Lower lobe of right lung (tissue), 2 donors: Measurements from ENCODE around the gene TENT5D. TPM values are rescaled to one million over a fixed set of nuclear protein-coding genes. Genes with fewer than 3 reads are reported as not detected.
"Not testable (repeated sequence)": the region's sequence is repeated elsewhere in the genome, so short reads cannot be mapped to it uniquely, and the experiment has no call there.

Experiments used
- ATAC-seq, 2 donors: fragments of 200-7000 bp; cut with Tn5 transposase; one replicate each; pipeline ENCODE4 v1.9.1; 2020 to 2022; ENCODE audit warnings: mild to moderate bottlenecking in 2 of 2, moderate library complexity in 2 of 2
- DNase-seq: peaks from one replicate; pipeline ENCODE4 v3.0.0-alpha.2; 2020
- H3K27ac ChIP-seq: fragments of 200-600 bp; one replicate; pipeline ENCODE4 v1.8.0; 2022
- H3K27me3 ChIP-seq: fragments of 200-600 bp; one replicate; pipeline ENCODE4 v1.8.0; 2022; ENCODE audit warnings: low read depth
- H3K36me3 ChIP-seq: fragments of 200-600 bp; one replicate; pipeline ENCODE4 v1.8.0; 2022; ENCODE audit warnings: mild to moderate bottlenecking
- H3K4me1 ChIP-seq: fragments of 200-600 bp; one replicate; pipeline ENCODE4 v1.8.0; 2022
- H3K4me3 ChIP-seq: fragments of 200-600 bp; one replicate; pipeline ENCODE4 v1.8.0; 2022; ENCODE audit warnings: mild to moderate bottlenecking
- H3K9me3 ChIP-seq: fragments of 200-600 bp; one replicate; pipeline ENCODE4 v1.8.0; 2022
- CTCF ChIP-seq: fragments of 200-600 bp; IDR thresholded peaks from one replicate; pipeline ENCODE4 v1.8.0; 2022; ENCODE audit warnings: antibody characterized with exemption, mild to moderate bottlenecking
- intact Hi-C: fragments of 100-400 bp; cut with DNase I; formaldehyde crosslinking; loops from one replicate; pipeline ENCODE4 v1.11.0; 2022
- long read RNA-seq: library from polyadenylated mRNA; unstranded; transcript quantifications from one replicate; pipeline ENCODE4 v2.0.0, GENCODE V29; 2021
- total RNA-seq: library from RNA; stranded (reverse); fragmentation: NEBNext Ultra II Directional; extraction: Animal tissue kit (Norgen Biotek cat#: 25700); gene quantifications from one replicate; pipeline ENCODE4 v1.2.1, GENCODE V29; 2021
- donor health status: DM: no; HTN: yes; CAD: no; lungs with severe emphysema.

Gene TENT5D
- total RNA-seq = not detected
- long read RNA-seq = 0 reads

GRCh38 chrX:80420147-80420546 lies at the start of gene TENT5D:
Gene TENT5D, plus strand, starts transcription at chrX:80420447. Its CDS starts 22,093 bp downstream, at chrX:80442540.
- no peak within 1 kb of the TSS for H3K27ac ChIP-seq
- no peak for TF ChIP-seq CTCF
- H3K36me3 ChIP-seq = no peaks in the 10 kb centered on the region
- ATAC-seq (no peak), DNase-seq (no peak)
- no peak within 1 kb of the TSS for H3K4me3 ChIP-seq
- no peaks in the 10 kb centered on the region for H3K27me3 ChIP-seq
- no peaks in the 10 kb centered on the region for H3K4me1 ChIP-seq
- intact Hi-C loops = no loop called here
- H3K9me3 ChIP-seq = no peaks in the 10 kb centered on the region

DNA sequence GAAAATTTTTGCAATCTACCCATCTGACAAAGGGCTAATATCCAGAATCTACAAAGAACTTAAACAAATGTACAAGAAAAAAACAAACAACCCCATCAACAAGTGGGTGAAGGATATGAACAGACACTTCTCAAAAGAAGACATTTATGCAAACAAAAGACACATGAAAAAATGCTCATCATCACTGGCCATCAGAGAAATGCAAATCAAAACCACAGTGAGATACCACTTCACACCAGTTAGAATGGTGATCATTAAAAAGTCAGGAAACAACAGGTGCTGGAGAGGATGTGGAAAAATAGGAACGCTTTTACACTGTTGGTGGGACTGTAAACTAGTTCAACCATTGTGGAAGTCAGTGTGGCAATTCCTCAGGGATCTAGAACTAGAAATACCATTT lies 34.6 kb upstream of the TENT5D start:
- H3K36me3 ChIP-seq, H3K27me3 ChIP-seq, DNase-seq, intact Hi-C loops, H3K4me1 ChIP-seq, H3K27ac ChIP-seq, H3K4me3 ChIP-seq, ATAC-seq, H3K9me3 ChIP-seq: not testable (repeated sequence)

DNA sequence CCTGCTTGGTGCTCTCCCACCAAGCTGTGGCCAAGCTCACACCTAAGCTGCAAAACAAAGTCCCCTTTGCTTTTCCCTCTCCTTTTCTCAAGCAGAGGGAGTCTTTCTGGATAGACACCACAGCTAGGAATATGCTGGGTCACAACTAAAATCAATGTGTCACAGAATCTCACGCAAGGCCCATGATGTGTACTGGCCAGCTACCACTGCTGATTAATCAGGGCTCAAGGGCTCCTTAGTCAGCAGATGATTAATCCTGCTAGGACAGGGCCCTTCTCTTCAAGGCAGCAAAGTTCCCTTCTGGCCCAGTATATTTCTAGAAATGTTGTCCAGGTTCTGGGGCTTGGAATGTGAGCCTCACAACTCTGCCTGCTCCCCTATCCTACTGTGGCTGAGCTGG lies 32.0 kb upstream of the TENT5D start:
- Histone ChIP-seq H3K9me3 (no peaks in the 10 kb centered on the region), H3K4me1 (no peaks in the 10 kb centered on the region), H3K27ac (no peak overlapping the region), H3K36me3 (no peaks in the 10 kb centered on the region), H3K4me3 (no peak overlapping the region), H3K27me3 (no peaks in the 10 kb centered on the region)
- intact Hi-C loops = no loop called here
- no peak for TF ChIP-seq CTCF
- no peak for ATAC-seq
- DNase-seq = no peak

GRCh38 chrX:80412042-80412441 lies 8.2 kb upstream of the TENT5D start:
- H3K4me1 ChIP-seq = no peaks in the 10 kb centered on the region
- no peak overlapping the region for H3K27ac ChIP-seq
- no peak overlapping the region for H3K4me3 ChIP-seq
- DNase-seq = no peak
- no peak for ATAC-seq
- H3K9me3 ChIP-seq = no peaks in the 10 kb centered on the region
- no peaks in the 10 kb centered on the region for H3K36me3 ChIP-seq
- intact Hi-C loops = no loop called here
- H3K27me3 ChIP-seq = no peaks in the 10 kb centered on the region
- no peak for TF ChIP-seq CTCF

DNA sequence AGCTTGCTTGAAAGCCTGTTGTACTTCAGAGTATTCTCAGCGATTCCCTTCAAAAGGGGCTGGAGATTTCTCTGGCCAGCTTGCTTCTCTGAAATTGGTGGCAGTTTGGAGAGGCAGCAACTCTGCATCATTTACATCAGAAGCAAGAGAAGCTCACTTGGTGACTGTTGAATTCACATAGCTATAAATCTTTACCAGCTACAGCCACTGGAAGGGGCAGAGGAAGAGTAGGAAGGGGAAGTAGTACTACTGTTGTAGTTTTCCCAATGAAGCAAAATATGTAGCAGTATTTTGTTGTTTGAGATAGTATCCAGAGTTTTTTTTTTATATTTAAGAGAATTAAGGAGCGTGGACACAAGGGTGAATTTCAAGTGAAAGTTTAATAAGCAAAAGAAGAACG lies 2.8 kb downstream of the TENT5D start:
- H3K27me3 ChIP-seq = no peaks in the 10 kb centered on the region
- no peaks in the 10 kb centered on the region for H3K9me3 ChIP-seq
- no peak for TF ChIP-seq CTCF
- H3K27ac ChIP-seq = no peak overlapping the region
- H3K36me3 ChIP-seq = no peaks in the 10 kb centered on the region
- H3K4me3 ChIP-seq = no peak overlapping the region
- H3K4me1 ChIP-seq = no peaks in the 10 kb centered on the region
- ATAC-seq = no peak
- no peak for DNase-seq
- intact Hi-C loops = no loop called here

- no peak overlapping the region for H3K4me3 ChIP-seq
- H3K27ac ChIP-seq = no peak overlapping the region
- ATAC-seq (no peak), DNase-seq (no peak)
- no peaks in the 10 kb centered on the region for H3K4me1 ChIP-seq
- TF ChIP-seq CTCF = no peak
- no peaks in the 10 kb centered on the region for H3K27me3 ChIP-seq
- H3K9me3 ChIP-seq = no peaks in the 10 kb centered on the region
- intact Hi-C loops = no loop called here
- H3K36me3 ChIP-seq = no peaks in the 10 kb centered on the region
Observed at GRCh38 chrX:80423744-80424143, 3.5 kb downstream of the TENT5D start.
